ENCODE measurements around the gene NLRP2B.
"Not testable (repeated sequence)": the region's sequence is repeated elsewhere in the genome, so short reads cannot be mapped to it uniquely, and the experiment has no call there.

NLRP2B gene

DNA sequence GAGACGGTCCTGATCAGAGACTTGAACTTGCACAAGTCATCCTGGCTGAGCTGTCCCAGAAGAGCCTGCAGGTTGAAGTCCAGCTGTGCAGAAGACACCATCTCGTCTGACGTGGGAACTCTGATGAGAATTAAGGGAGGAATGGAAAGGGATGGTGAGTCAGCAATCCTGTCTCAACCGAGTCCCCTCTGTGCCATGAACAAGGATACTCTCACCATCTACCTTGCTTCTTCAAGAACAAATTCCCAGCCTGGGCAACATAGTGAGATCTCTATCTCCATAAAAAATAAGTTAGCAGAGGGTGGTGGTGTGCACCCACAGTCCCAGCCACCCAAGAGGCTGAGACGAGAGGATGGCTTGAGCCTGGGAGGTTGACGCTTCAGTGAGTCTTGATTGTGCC lies at the start of gene NLRP2B:
TSS of gene NLRP2B (minus strand) at position 101 of the 400 bp plus-strand sequence.
- DNase-seq (ENCODE audit: low read depth in 3 of 3), result no peak

DNA sequence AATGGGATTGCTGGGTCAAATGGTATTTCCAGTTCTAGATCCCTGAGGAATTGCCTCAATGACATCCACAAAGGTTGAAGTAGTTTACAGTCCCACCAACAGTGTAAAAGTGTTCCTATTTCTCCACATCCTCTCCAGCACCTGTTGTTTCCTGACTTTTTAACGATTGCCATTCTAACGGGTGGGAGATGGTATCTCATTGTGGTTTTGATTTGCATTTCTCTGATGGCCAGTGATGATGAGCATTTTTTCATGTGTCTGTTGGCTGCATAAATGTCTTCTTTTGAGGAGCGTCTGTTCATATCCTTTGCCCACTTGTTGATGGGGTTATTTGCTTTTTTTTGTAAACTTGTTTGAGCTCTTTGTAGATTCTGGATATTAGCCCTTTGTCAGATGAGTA lies 45.9 kb upstream of the NLRP2B start:
- not testable (repeated sequence) for DNase-seq (ENCODE audit: low read depth in 3 of 3)

DNA sequence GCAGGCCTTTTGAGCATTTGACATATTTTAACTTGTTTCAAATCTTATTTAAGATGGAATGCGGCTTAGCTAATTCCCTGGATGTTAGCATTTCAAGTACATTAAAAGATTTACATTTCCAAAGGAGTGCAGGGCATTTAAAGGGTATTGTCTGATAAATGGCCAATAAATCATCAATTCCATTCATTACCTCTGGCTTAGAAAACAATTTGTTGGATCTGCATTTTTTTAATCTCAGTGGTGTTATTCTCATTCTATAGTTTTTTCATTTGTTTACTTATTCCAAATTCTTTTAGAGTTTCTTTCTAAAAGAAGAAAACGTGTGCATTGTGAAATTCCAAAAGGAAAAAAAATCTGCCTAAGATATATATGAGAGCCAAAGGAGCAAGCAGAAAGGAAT lies 1.3 kb upstream of the NLRP2B start:
- DNase-seq (ENCODE audit: low read depth in 3 of 3), result no peak

DNA sequence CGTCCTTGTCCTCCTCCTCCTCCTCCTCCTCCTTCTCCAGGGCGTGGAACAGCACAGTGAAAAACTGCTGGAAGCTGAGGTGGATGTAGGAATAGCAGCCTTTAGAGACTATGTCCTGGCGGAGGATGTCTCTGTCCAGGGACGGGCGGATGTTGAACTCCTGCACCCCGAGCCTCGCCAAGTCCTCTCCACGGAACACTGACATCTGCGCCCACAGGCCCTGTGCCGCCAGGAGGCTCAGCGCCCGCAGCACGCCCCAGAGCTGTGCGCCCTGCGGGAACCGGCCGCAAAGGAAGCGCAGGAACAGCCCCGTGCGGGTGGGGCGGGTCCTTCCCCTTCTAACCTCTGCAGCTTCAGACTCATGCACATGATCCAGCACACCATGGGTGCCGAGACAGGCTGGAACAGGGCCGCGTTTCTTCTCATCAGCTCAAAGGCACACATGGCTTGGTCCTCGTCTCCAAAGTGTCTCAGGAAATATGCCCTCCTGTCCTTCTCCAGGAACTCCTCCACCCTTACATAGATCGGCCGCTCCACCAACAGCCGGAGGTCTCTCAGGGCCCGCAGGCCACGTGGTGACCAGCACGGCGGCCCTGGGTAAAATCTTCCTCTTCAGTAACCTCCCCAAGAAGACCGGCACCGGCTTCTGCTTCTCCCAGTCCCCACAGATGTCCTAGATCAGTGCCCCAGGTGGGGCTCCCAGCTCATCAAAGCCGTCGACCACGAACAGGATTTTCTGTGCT lies 1.2 kb downstream of the NLRP2B start:
- no peak for DNase-seq (ENCODE audit: low read depth in 3 of 3)

DNA sequence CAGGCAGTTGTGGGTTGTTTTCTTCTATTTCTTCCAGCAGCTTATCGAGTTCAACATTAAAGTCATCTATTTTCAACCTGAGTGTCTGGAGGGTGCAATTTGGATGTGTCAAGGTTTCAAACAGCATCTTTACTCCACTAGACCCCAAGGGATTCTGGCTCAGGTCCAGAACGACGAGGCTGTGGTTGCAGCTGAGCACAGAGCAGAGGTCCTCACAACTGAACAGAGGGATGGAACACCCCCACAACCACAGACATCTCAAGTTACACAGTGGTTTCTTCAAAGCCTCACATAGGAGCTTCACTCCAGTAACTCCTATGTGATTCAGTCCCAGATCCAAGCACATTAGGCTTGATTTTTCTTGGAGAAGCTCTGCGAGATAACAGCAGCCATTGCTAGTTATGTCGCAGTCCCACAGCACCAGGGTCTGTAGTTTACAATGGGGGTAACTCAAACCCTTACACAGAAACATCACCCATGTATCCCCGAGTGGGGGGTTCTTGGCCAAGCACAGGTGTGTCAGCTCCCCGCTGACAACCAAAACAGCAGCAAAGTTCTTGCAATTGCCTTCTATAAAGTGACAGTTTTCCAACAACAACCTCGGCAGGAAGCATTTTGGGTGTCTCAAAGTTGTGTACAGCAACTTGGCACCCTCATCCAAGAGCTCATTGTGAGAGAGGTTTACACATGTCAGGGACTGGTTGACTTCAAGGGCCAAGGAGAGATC lies 2.8 kb downstream of the NLRP2B start:
- DNase-seq (ENCODE audit: low read depth in 3 of 3), result no peak

DNA sequence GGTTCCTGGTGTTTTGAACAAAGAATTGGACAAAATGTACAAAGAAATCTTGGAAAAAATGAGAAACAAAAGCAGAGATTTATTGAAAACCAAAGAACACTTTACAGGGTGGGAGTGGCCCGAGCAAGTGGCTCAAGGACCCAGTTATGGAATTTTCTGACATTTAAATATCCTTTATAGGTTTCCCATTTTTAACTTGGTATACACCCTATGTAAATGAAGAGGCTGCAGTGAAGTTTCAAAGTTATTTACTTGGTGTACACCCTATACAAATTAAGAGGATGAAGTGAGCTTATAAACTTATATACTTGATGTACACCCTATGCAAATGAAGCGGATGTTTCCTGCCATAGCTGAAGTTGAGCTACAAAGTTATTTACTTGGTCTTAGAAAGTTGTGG lies 4.7 kb downstream of the NLRP2B start:
- no peak for DNase-seq (ENCODE audit: low read depth in 3 of 3)

DNA sequence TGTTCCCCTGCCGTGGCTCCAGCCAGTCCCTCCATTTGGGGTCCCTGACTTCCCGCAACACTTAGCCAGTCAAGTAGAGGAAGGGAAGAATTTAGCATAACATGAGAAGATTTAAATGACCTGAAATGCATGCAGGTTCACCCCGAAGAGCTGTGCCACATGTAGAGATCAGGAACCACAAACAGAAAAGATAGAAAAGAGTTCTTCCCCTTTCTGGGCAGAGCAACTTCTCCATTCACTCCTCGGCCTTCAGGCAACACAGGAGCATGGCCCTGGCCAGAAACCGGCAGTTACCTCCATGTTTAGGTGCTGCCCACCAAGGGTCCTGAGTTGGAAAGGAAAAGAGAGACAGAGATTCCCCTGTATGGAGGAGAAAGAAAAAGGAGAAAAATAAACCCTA lies 5.2 kb downstream of the NLRP2B start:
- no peak for DNase-seq (ENCODE audit: low read depth in 3 of 3)

DNA sequence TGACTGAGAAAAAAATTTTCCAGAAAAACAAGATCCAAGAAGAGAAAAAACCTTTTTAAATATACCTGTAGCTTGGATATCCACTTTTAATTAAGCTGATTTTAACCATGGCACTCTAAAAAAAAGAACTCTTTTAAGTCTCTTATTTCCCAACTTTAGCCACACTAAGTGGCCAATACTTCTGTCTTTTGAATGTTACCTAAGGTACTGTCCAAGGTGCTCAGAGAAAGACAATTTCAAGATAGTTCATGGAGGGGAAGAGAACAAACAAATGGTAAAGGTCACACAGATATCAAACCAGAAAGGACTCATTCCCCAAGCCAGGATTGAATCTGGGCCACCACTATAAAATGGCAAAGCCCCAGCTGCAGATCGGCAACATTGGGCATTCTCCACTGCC lies 10.1 kb downstream of the NLRP2B start:
- no peak for DNase-seq (ENCODE audit: low read depth in 3 of 3)

DNA sequence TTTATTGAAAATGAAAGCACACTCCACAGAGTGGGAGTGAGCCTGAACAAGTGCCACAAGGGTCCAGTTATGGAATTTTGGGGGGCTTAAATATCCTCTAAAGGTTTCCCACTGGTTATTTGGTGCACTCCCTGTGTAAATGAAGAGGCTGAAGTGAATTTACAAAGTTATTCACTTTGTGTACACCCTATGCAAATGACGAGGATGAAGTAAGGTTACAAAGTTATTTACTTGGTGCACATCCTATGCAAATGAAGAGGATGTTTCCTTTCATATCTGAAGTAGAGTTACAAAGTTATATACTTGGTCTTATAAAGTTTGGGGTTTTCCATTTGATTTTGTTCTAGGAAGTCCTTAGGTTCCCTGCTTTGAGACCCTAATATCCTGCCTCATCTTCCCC lies 13.1 kb downstream of the NLRP2B start:
- DNase-seq (ENCODE audit: low read depth in 3 of 3), result no peak

DNA sequence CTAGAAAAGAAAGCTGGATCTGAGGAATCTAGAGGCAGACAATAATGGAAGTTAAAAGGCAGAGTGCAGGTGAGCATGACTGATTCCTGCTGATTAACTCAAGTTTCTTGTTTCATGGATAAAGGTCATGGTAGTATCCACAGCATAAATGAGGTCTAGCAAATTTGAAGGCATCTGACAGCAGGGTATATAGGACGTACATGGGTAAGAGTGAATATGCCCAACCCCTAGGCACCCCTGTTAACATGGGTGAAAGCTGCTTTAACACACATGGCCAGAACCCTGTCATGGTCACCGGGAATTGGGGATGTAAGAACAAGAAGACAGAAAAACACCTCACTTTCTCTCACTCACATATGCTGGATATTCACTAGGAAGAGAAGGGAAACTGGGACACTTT lies 25.0 kb downstream of the NLRP2B start:
- no peak for DNase-seq (ENCODE audit: low read depth in 3 of 3)

DNA sequence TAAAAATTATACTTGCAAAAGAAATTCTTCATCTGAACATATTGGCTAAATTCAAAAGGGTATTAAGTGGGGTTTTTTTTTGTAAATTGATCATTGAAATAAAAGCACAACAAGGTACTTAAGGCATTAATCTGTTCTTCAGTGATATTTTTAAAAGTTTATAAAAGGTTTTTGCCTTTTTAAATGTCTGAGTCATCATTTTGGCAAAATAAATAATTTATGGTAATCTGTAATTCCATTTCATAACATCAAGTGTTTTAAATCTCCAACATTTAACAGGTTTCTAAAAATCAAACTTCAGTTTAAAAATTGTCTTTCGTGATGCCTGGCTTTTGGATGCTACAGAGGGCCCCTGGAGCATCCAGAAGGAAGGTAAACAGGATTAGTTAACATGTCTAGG lies 27.4 kb downstream of the NLRP2B start:
- DNase-seq (ENCODE audit: low read depth in 3 of 3), result no peak

DNA sequence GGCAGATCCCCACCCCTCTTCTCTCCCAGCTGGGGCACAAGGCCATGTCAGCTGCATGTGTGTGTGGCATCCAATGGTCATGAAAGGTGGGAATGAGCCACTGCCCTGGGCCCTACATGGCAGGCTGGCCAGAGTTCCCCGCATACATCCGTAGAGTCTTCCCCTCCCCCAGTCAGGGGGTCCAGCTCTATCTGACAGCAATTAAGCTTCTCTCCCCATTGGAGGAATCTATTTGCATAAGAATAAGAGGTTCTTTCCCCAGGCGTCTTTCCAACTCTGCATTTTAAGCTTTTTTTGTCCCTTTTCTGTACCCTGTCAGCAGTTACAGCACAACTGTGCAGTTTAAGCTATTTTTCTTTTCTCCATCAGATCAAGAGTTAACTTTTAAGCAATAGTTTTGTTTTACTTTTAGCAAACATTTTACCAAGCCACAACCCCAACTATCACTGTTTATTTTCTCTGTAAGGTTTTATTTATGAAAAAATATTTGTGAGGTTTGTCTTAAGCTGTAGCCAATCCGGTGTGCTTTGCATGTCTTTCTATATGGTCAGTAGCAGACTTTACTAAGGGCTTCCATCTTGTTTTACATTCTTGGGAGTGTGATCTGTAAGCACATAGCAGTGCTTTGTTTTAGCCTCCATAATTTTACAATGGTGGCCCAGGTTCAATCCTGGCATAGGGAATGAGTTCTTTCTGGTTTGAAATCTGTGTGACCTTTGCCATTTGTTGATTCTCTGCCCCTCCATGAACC lies 28.7 kb downstream of the NLRP2B start:
- DNase-seq (ENCODE audit: low read depth in 3 of 3), result no peak

DNA sequence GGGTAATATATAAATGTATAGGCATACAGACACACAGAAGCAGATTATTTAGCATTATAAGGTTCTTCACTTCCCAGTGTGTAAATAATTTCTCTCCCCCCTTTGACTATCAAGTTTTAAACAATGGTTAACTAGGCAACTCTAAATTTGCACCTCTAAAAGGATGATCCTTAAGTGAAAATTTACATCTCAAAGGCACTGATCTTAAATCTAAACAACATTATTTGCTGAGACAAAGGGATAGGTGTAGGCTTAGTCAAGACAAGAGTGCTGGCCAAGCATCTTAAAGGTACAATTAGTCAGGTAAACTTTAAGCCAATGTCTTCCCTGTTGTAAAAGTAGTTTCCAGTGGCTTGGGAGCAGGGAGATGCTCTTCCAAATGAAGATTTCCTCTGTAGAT lies 33.0 kb downstream of the NLRP2B start:
- DNase-seq (ENCODE audit: low read depth in 3 of 3), result no peak

DNA sequence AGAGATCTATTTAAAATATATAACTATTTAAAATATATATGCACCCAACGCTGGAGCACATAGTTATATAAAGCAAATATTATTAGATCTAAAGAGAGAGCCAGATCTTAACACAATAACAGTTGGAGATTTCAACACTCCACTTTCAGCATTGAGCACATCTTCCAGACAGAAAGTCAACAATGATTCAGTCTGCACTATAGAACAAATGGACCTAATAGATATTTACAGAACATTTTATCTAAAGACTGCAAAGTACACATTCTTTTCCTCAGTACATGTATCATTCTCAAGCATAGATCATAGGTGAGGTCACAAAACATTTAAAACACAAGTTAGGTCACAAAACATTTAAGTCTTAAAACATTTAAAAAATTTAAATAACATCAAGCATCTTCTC lies 36.4 kb downstream of the NLRP2B start:
- no peak for DNase-seq (ENCODE audit: low read depth in 3 of 3)

DNA sequence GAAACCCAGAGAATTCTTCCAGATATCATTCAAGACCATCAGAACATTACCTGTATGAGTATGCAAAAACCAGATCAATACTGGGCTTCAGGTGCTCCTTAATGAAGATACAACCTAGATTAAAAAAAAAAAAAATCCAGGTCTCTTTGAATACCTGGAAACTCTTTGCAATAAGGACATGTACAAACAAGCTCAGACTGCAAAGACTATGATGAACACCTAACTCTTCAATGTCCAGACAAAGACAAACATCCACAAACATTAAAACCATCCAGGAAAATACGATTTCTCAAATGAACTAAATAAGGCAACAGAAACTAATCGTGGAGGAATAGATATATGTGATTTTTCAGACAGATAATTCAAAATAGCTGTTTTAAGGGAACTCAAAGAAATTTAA lies 38.7 kb downstream of the NLRP2B start:
- DNase-seq (ENCODE audit: low read depth in 3 of 3), result no peak

DNA sequence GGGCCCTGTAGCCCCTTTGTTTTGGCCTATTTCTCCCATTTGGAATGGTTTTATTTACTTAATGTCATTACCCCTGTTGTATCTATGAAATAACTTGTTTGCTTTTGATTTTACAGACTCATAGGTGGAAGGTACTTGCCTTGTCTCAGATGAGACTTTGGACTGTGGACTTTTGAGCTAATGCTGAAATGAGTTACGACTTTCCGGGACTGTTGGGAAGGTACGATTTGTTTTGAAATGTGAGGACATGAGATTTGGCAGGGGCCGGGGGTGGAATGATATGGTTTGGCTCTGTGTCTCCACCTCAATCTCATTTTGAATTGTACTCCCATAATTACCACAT lies 39.4 kb downstream of the NLRP2B start:
- no peak for DNase-seq (ENCODE audit: low read depth in 3 of 3)

DNA sequence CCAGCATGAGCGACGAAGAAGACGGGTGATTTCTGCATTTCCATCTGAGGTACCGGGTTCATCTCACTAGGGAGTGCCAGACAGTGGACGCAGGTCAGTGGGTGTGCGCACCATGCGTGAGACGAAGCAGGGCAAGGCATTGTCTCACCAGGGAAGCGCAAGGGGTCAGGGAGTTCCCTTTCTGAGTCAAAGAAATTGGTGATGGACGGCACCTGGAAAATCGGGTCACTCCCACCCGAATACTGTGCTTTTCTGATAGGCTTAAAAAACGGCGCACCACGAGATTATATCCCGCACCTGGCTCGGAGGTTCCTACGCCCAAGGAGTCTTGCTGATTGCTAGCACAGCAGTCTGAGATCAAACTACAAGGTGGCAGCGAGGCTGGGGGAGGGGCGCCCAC lies 50.6 kb downstream of the NLRP2B start:
- not testable (repeated sequence) for DNase-seq (ENCODE audit: low read depth in 3 of 3)

Data from stimulated activated CD4-positive, alpha-beta T cell treated with anti-CD3 and anti-CD28 coated beads, TNF-alpha, amount 100 ng/mL, for 24 hours (primary cell).